A549 (cell line): Measurements from ENCODE around the gene C11orf21.

Experiments
- CBX8 ChIP-seq: fragments of 200-600 bp; sonication (generic); IDR thresholded peaks from 2 replicates; pipeline ENCODE4 v1.6.1; 2016
- CEBPB ChIP-seq, 2 experiments: fragments of >200 bp in 1 of 2; sonication (Bioruptor Twin) in 1 of 2; formaldehyde crosslinking in 1 of 2; IDR thresholded peaks; 2 replicates each; pipeline ENCODE4 v1.6.1; 2012 to 2016
- CTCF ChIP-seq: fragments of >200 bp; sonication (Bioruptor Twin); formaldehyde crosslinking; IDR thresholded peaks from 3 replicates; pipeline ENCODE4 v1.5.1; 2016
- ELK1 ChIP-seq: fragments of 150-350 bp; IDR thresholded peaks from 2 replicates; pipeline ENCODE4 v1.6.1; 2014; ENCODE audit warnings: low read depth, mild to moderate bottlenecking, low read length
- ESRRA ChIP-seq: fragments of 150-350 bp; IDR thresholded peaks from 2 replicates; pipeline ENCODE4 v1.6.1; 2014; ENCODE audit warnings: mild to moderate bottlenecking, low read length, borderline replicate concordance
- HMGXB4 ChIP-seq: fragments of 250-450 bp; sonication (Bioruptor Pico); IDR thresholded peaks from 2 replicates; pipeline ENCODE4 v1.5.0; 2021; ENCODE audit warnings: mild to moderate bottlenecking, moderate library complexity, borderline replicate concordance
- MAZ ChIP-seq: fragments of 150-350 bp; IDR thresholded peaks from 2 replicates; pipeline ENCODE4 v1.6.1; 2014; ENCODE audit warnings: antibody characterized with exemption, low read depth, low read length, borderline replicate concordance
- PBX3 ChIP-seq: IDR thresholded peaks from 2 replicates; pipeline ENCODE4 v1.6.1; 2012
- POLR2A ChIP-seq: IDR thresholded peaks from 2 replicates; pipeline ENCODE4 v1.6.1; 2012; ENCODE audit warnings: mild to moderate bottlenecking, low read length

GRCh38 chr11:2252018-2252417 is 49.7 kb downstream of the C11orf21 start:
- no peak for TF ChIP-seq CEBPB (IDR thresholded peaks at IDR 0.05)
- TF ChIP-seq ESRRA, result no peak
- no peak for TF ChIP-seq CTCF
- TF ChIP-seq HMGXB4 (CRISPR knock-in tag), result no peak
- TF ChIP-seq POLR2A, result no peak
- TF ChIP-seq ELK1, result no peak
- no peak for TF ChIP-seq CBX8
- no peak for TF ChIP-seq MAZ
- no peak for TF ChIP-seq PBX3
